ENCODE measurements around the gene C16orf46.
"Not testable (repeated sequence)": the region's sequence is repeated elsewhere in the genome, so short reads cannot be mapped to it uniquely, and the experiment has no call there.

The C16orf46 gene

GRCh38 chr16:81077076-81077940 is at the start of gene C16orf46:
C16orf46 (minus strand) TSS chr16:81077238; CDS start chr16:81063955, 13,283 bp downstream.
- DNase-seq, result peak; percentile 98

- DNase-seq, result no peak
These were observed 46.2 kb upstream of the C16orf46 start for GRCh38 chr16:81123092-81123852.

GRCh38 chr16:81121474-81121990 is 44.5 kb upstream of the C16orf46 start:
- DNase-seq, result no peak

- no peak for DNase-seq
These were observed 40.4 kb upstream of the C16orf46 start for GRCh38 chr16:81117436-81117835.

GRCh38 chr16:81116285-81116684 is 39.2 kb upstream of the C16orf46 start:
- no peak for DNase-seq

- no peak for DNase-seq
These were observed 35.4 kb upstream of the C16orf46 start for GRCh38 chr16:81112453-81112852.

GRCh38 chr16:81109274-81109673 is 32.2 kb upstream of the C16orf46 start:
- DNase-seq, result not testable (repeated sequence)

- no peak for DNase-seq
These were observed 30.5 kb upstream of the C16orf46 start for GRCh38 chr16:81107511-81107910.

GRCh38 chr16:81106826-81107503 is 29.9 kb upstream of the C16orf46 start:
- DNase-seq, result no peak

- no peak for DNase-seq
These were observed 28.9 kb upstream of the C16orf46 start for GRCh38 chr16:81105946-81106345.

GRCh38 chr16:81101702-81102101 is 24.7 kb upstream of the C16orf46 start:
- DNase-seq, result no peak

GRCh38 chr16:81099958-81100357 is 22.9 kb upstream of the C16orf46 start:
- DNase-seq, result no peak

GRCh38 chr16:81097230-81097629 is 20.2 kb upstream of the C16orf46 start:
- DNase-seq, result no peak

GRCh38 chr16:81096715-81097208 is 19.7 kb upstream of the C16orf46 start:
- no peak for DNase-seq

GRCh38 chr16:81095953-81096714 is 19.1 kb upstream of the C16orf46 start, which contains the start of gene GCSH:
GCSH (minus strand) TSS chr16:81096395; CDS start chr16:81096278, 117 bp downstream.
- DNase-seq, result peak; percentile 98

GRCh38 chr16:81095653-81095952 is 18.6 kb upstream of the C16orf46 start:
- DNase-seq, result no peak

GRCh38 chr16:81094771-81095251 is 17.8 kb upstream of the C16orf46 start:
- no peak for DNase-seq

- DNase-seq, result no peak
These were observed 11.8 kb upstream of the C16orf46 start for GRCh38 chr16:81088836-81089235.

GRCh38 chr16:81081014-81081413 is 4.0 kb upstream of the C16orf46 start:
- DNase-seq, result no peak

- no peak for DNase-seq
These were observed 3.2 kb upstream of the C16orf46 start for GRCh38 chr16:81080233-81080632.

- peak; percentile 94 for DNase-seq
These were observed 417 bp downstream of the C16orf46 start for GRCh38 chr16:81076566-81077075.

Measured in activated CD8-positive, alpha-beta memory T cell treated with anti-CD3 and anti-CD28 coated beads, Interleukin-2, amount 50 U/mL, for 4 hours (primary cell).